Nephron progenitor cell (in vitro differentiated cells): ENCODE data around the gene TFR2.

Source experiments
- DNase-seq: peaks from one replicate; pipeline ENCODE4 v3.0.0; 2021
- H3K27ac Mint-ChIP-seq: 2 replicates; pipeline ENCODE4 v1.8.0; 2021; ENCODE audit warnings: mild to moderate bottlenecking, moderate library complexity, mixed read lengths
- H3K27me3 Mint-ChIP-seq: 2 replicates; pipeline ENCODE4 v1.8.0; 2021; ENCODE audit warnings: mild to moderate bottlenecking, low read depth, mixed read lengths; ENCODE audit not compliant: poor library complexity
- H3K36me3 Mint-ChIP-seq: 2 replicates; pipeline ENCODE4 v1.8.0; 2021; ENCODE audit warnings: low read depth, mixed read lengths
- H3K4me1 Mint-ChIP-seq: 2 replicates; pipeline ENCODE4 v1.8.0; 2021; ENCODE audit warnings: mixed read lengths
- H3K4me3 Mint-ChIP-seq: 2 replicates; pipeline ENCODE4 v1.8.0; 2021; ENCODE audit warnings: mild to moderate bottlenecking, moderate library complexity, mixed read lengths
- H3K9me3 Mint-ChIP-seq: 2 replicates; pipeline ENCODE4 v1.8.0; 2021; ENCODE audit warnings: mild to moderate bottlenecking, moderate library complexity, mixed read lengths
- TF ChIP-seq, protein P1 (sequence below): fragments of 200-600 bp; sonication (generic); IDR thresholded peaks from 2 replicates; pipeline ENCODE4 v1.5.0; 2021; ENCODE audit warnings: antibody characterized with exemption

Gene TFR2

DNA sequence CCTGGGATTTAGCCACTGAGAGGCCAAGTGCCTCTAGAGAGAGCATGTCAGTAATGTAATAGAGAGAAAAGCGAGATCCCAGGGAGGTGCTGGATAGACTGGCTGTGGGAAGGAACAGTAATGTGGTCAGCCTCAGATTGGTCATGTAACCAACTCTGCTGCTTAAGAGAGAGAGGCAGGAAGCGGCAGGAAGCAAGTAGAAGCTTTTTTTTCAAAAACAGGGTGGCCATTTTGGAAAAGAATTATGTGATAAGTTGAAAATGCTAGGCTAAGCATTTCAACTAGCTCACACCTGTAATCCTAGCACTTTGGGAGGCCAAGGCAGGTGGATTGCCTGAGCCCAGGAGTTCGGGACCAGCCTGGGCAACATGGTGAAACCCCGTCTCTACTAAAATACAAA, 42.9 kb downstream of the TFR2 start:
- Mint-ChIP-seq H3K27ac (peak overlapping the region; percentile 29), H3K27me3 (peaks cover 7% of the 10 kb centered on the region), H3K36me3 (peaks cover 22% of the 10 kb centered on the region), H3K4me1 (peaks cover 69% of the 10 kb centered on the region), H3K9me3 (peaks cover 6% of the 10 kb centered on the region), H3K4me3 (no peak overlapping the region)
- TF ChIP-seq, protein P1, sequence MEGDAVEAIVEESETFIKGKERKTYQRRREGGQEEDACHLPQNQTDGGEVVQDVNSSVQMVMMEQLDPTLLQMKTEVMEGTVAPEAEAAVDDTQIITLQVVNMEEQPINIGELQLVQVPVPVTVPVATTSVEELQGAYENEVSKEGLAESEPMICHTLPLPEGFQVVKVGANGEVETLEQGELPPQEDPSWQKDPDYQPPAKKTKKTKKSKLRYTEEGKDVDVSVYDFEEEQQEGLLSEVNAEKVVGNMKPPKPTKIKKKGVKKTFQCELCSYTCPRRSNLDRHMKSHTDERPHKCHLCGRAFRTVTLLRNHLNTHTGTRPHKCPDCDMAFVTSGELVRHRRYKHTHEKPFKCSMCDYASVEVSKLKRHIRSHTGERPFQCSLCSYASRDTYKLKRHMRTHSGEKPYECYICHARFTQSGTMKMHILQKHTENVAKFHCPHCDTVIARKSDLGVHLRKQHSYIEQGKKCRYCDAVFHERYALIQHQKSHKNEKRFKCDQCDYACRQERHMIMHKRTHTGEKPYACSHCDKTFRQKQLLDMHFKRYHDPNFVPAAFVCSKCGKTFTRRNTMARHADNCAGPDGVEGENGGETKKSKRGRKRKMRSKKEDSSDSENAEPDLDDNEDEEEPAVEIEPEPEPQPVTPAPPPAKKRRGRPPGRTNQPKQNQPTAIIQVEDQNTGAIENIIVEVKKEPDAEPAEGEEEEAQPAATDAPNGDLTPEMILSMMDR: no peak
- no peak for DNase-seq

DNA sequence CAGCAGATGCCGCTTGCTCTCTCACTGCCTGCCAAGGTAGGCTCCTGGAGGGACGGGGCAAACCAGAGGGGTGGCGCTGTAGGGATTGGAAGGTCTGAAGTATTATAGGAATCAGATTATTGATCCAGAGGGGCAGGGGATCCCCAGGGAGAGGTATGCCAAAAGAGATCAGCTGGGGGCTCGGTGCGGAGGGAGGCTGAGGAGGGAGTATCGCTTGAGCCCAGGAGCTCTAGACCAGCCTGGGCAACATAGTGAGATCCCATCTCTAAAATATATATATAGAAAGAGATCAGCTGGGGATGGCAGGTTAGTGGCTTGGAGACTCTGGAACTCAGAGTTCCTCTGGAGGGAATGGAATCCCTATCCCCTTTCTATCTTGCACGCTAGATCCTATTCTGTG, 46.2 kb downstream of the TFR2 start:
- Mint-ChIP-seq H3K36me3 (peaks cover 31% of the 10 kb centered on the region), H3K9me3 (peaks cover 10% of the 10 kb centered on the region), H3K27ac (no peak overlapping the region), H3K4me1 (peaks cover 67% of the 10 kb centered on the region), H3K4me3 (no peak overlapping the region), H3K27me3 (peaks cover 7% of the 10 kb centered on the region)
- TF ChIP-seq, protein P1: no peak
- DNase-seq: no peak

DNA sequence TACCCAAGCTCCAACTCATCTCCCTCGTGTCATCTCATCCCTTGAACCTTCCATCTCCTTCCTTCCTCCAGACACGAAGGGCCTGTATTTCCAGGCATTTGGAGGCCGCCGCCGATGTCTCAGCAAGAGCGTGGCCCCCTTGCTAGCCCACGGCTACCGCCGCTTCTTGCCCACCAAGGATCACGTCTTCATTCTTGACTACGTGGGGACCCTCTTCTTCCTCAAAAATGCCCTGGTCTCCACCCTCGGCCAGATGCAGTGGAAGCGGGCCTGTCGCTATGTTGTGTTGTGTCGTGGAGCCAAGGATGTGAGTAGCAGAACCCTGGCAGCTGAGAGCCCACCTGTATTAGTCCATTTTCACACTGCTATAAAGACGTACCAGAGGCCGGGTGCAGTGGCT, 49.8 kb downstream of the TFR2 start:
- TF ChIP-seq, protein P1: no peak
- peaks cover 3% of the 10 kb centered on the region for H3K27me3 Mint-ChIP-seq
- peaks cover 70% of the 10 kb centered on the region for H3K4me1 Mint-ChIP-seq
- no peak overlapping the region for H3K4me3 Mint-ChIP-seq
- peaks cover 10% of the 10 kb centered on the region for H3K9me3 Mint-ChIP-seq
- peak overlapping the region; percentile 90 for H3K27ac Mint-ChIP-seq
- no peak for DNase-seq
- H3K36me3 Mint-ChIP-seq: peaks cover 23% of the 10 kb centered on the region

DNA sequence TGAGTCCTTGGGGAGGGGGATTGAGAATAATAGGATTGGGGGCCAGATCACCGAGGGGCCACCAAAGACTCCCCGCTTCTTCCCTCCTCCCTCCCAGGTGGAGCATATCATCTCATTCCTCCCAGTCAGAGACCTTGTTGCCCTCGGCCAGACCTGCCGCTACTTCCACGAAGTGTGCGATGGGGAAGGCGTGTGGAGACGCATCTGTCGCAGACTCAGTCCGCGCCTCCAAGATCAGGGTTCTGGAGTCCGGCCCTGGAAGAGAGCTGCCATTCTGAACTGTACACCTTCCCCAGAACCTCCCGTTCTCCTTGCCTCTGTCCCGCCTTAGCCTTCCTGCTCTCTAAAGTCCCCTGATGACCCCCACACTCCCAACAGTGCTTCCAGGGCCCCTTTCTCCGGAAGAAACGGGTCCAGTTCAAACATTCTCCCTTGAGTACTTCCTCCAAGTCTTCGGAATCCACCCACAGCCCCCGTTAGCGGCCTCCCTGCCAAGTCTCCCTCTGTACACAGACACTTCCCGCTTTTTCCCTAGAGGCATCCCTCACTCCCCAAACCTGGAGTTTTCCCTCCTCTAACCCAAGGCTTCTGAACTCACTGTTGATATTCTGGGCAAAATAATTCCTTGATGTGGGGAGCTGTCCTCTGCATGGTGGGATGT, 51.1 kb downstream of the TFR2 start:
- DNase-seq: no peak
- peak overlapping the region; percentile 98 for H3K27ac Mint-ChIP-seq
- peak overlapping the region; percentile 49 for H3K4me3 Mint-ChIP-seq
- TF ChIP-seq, protein P1: no peak
- H3K9me3 Mint-ChIP-seq: peaks cover 10% of the 10 kb centered on the region
- peaks cover 3% of the 10 kb centered on the region for H3K27me3 Mint-ChIP-seq
- peaks cover 17% of the 10 kb centered on the region for H3K36me3 Mint-ChIP-seq
- H3K4me1 Mint-ChIP-seq: peaks cover 69% of the 10 kb centered on the region

DNA sequence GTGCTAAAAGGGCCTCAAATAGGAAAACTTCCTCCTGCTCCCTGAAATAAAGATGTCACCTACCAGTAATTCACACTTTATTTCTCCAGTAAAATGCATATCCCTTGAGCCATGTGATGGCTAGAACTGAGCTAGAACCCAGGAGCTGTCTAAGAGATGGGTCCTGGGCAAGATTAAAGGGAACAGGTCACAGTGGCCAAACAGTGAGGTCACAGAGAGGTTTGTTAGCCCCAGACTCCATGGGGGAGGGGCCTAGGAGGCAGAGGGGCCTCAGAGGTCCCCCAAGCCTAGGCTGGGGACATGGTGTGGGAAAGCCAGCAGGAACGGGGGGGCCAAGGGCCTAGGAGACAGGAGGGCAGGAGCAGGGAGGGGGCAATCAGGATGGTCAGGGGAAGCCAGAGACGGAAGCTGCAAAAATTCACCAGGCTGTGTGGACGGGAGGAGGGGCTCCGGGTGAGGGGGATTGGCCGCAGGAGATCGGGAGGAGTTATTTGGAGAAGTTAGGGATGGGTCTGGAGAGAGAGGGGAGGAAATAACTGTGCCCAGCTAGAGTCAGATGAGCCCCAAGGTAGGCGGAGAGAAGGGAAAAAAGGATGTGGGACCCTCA, 51.9 kb downstream of the TFR2 start:
- H3K27ac Mint-ChIP-seq: peak overlapping the region; percentile 97
- H3K27me3 Mint-ChIP-seq: no peaks in the 10 kb centered on the region
- peak overlapping the region; percentile 49 for H3K4me3 Mint-ChIP-seq
- H3K36me3 Mint-ChIP-seq: peaks cover 17% of the 10 kb centered on the region
- DNase-seq: peak; percentile 33
- TF ChIP-seq, protein P1: no peak
- H3K9me3 Mint-ChIP-seq: peaks cover 10% of the 10 kb centered on the region
- H3K4me1 Mint-ChIP-seq: peaks cover 74% of the 10 kb centered on the region

DNA sequence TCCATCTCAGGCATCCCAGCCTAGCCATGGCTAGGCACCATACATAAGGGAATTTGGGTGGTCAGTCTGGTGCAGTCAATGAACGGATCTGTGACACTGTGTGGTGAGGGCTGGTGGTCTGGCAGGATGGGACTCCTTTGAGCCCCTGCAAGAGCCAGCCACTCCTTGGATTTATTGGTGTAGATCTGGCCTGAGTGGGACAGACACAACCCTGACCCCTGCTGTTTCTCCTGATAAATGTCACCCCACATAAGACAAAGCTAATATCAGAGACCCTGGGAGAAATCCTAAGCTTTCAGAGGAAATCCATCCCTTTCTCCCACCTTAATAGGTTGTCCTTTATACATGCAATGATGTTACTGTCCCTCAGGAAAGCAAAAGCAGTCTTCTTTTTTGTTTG, 52.9 kb downstream of the TFR2 start:
- peak overlapping the region; percentile 77 for H3K27ac Mint-ChIP-seq
- peak overlapping the region; percentile 77 for H3K4me3 Mint-ChIP-seq
- H3K36me3 Mint-ChIP-seq: peaks cover 9% of the 10 kb centered on the region
- H3K4me1 Mint-ChIP-seq: peaks cover 76% of the 10 kb centered on the region
- no peak for DNase-seq
- H3K9me3 Mint-ChIP-seq: peaks cover 4% of the 10 kb centered on the region
- H3K27me3 Mint-ChIP-seq: no peaks in the 10 kb centered on the region
- TF ChIP-seq, protein P1: no peak
